Effector memory CD4-positive, alpha-beta T cell (primary cell): Measurements from ENCODE around the gene PSIP1.
"Not testable (repeated sequence)": the region's sequence is repeated elsewhere in the genome, so short reads cannot be mapped to it uniquely, and the experiment has no call there.

Experiments
- DNase-seq, 3 donors: peaks; one replicate each; pipeline ENCODE4 v3.0.0-alpha.2; 2020
- H3K27ac ChIP-seq: 2 replicates; pipeline ENCODE4 v1.7.0; 2013; ENCODE audit warnings: mild to moderate bottlenecking, low read length, moderate library complexity; ENCODE audit not compliant: insufficient read depth, poor library complexity, severe bottlenecking
- H3K27me3 ChIP-seq: replicated peaks from 2 replicates; pipeline ENCODE4 v1.7.0; 2013; ENCODE audit warnings: mild to moderate bottlenecking, low read length; ENCODE audit not compliant: insufficient read depth, control insufficient read depth, poor library complexity, severe bottlenecking
- H3K36me3 ChIP-seq: 2 replicates; pipeline ENCODE4 v1.7.0; 2013; ENCODE audit warnings: mild to moderate bottlenecking, low read length, moderate library complexity; ENCODE audit not compliant: control insufficient read depth, insufficient read depth
- H3K4me1 ChIP-seq: 2 replicates; pipeline ENCODE4 v1.7.0; 2013; ENCODE audit warnings: low read length, mild to moderate bottlenecking; ENCODE audit not compliant: control insufficient read depth, insufficient read depth, poor library complexity, severe bottlenecking
- H3K4me3 ChIP-seq: 2 replicates; pipeline ENCODE4 v1.7.0; 2013; ENCODE audit warnings: low read length, low read depth, mild to moderate bottlenecking; ENCODE audit not compliant: insufficient read depth, poor library complexity, severe bottlenecking
- H3K9me3 ChIP-seq: 2 replicates; pipeline ENCODE4 v1.7.0; 2013; ENCODE audit warnings: mild to moderate bottlenecking, low read length, moderate library complexity; ENCODE audit not compliant: control insufficient read depth

PSIP1 gene

GRCh38 chr9:15480028-15480427, 30.7 kb downstream of the PSIP1 start:
- no peak overlapping the region for H3K4me3 ChIP-seq
- H3K27me3 ChIP-seq: no peaks in the 10 kb centered on the region
- no peaks in the 10 kb centered on the region for H3K9me3 ChIP-seq
- H3K36me3 ChIP-seq: peaks cover 39% of the 10 kb centered on the region
- no peak overlapping the region for H3K27ac ChIP-seq
- no peak for DNase-seq
- no peaks in the 10 kb centered on the region for H3K4me1 ChIP-seq

- Histone ChIP-seq H3K9me3 (no peaks in the 10 kb centered on the region), H3K4me1 (no peaks in the 10 kb centered on the region), H3K36me3 (peaks cover 42% of the 10 kb centered on the region), H3K4me3 (no peak overlapping the region), H3K27me3 (no peaks in the 10 kb centered on the region), H3K27ac (no peak overlapping the region)
- no peak for DNase-seq
Measured at GRCh38 chr9:15475923-15476536, 34.7 kb downstream of the PSIP1 start.

- H3K4me1 ChIP-seq: no peaks in the 10 kb centered on the region
- no peak for DNase-seq
- H3K9me3 ChIP-seq: no peaks in the 10 kb centered on the region
- no peak overlapping the region for H3K4me3 ChIP-seq
- H3K27me3 ChIP-seq: no peaks in the 10 kb centered on the region
- H3K36me3 ChIP-seq: peaks cover 68% of the 10 kb centered on the region
- no peak overlapping the region for H3K27ac ChIP-seq
Measured at GRCh38 chr9:15469862-15470261, 40.9 kb downstream of the PSIP1 start.

- Histone ChIP-seq H3K4me1 (no peaks in the 10 kb centered on the region), H3K36me3 (peaks cover 72% of the 10 kb centered on the region), H3K4me3 (no peak overlapping the region), H3K27me3 (no peaks in the 10 kb centered on the region), H3K27ac (no peak overlapping the region), H3K9me3 (no peaks in the 10 kb centered on the region)
- no peak for DNase-seq
Measured at GRCh38 chr9:15469406-15469805, 41.4 kb downstream of the PSIP1 start.

GRCh38 chr9:15468145-15468544, 42.6 kb downstream of the PSIP1 start:
- Histone ChIP-seq H3K4me3 (no peak overlapping the region), H3K36me3 (peaks cover 75% of the 10 kb centered on the region), H3K9me3 (no peaks in the 10 kb centered on the region), H3K4me1 (no peaks in the 10 kb centered on the region), H3K27ac (no peak overlapping the region), H3K27me3 (no peaks in the 10 kb centered on the region)
- DNase-seq: no peak

GRCh38 chr9:15461601-15462000, 49.2 kb downstream of the PSIP1 start:
- DNase-seq: no peak
- no peak overlapping the region for H3K27ac ChIP-seq
- H3K4me1 ChIP-seq: no peaks in the 10 kb centered on the region
- H3K4me3 ChIP-seq: no peak overlapping the region
- peaks cover 72% of the 10 kb centered on the region for H3K36me3 ChIP-seq
- H3K9me3 ChIP-seq: no peaks in the 10 kb centered on the region
- H3K27me3 ChIP-seq: no peaks in the 10 kb centered on the region

GRCh38 chr9:15461056-15461455, 49.7 kb downstream of the PSIP1 start:
- DNase-seq: no peak
- Histone ChIP-seq H3K4me3 (no peak overlapping the region), H3K4me1 (no peaks in the 10 kb centered on the region), H3K36me3 (peaks cover 70% of the 10 kb centered on the region), H3K27me3 (no peaks in the 10 kb centered on the region), H3K9me3 (no peaks in the 10 kb centered on the region), H3K27ac (no peak overlapping the region)

GRCh38 chr9:15453956-15454355, 56.8 kb downstream of the PSIP1 start:
- Histone ChIP-seq H3K4me1 (no peaks in the 10 kb centered on the region), H3K36me3 (peaks cover 54% of the 10 kb centered on the region), H3K27ac (no peak overlapping the region), H3K27me3 (no peaks in the 10 kb centered on the region), H3K4me3 (no peak overlapping the region), H3K9me3 (no peaks in the 10 kb centered on the region)
- DNase-seq: no peak

GRCh38 chr9:15444141-15444540, 66.6 kb downstream of the PSIP1 start:
- Histone ChIP-seq H3K4me1 (no peaks in the 10 kb centered on the region), H3K36me3 (peaks cover 67% of the 10 kb centered on the region), H3K4me3 (no peak overlapping the region), H3K9me3 (no peaks in the 10 kb centered on the region), H3K27me3 (no peaks in the 10 kb centered on the region), H3K27ac (no peak overlapping the region)
- DNase-seq: no peak

- H3K27ac ChIP-seq, H3K4me3 ChIP-seq, H3K9me3 ChIP-seq, DNase-seq, H3K27me3 ChIP-seq, H3K4me1 ChIP-seq: not testable (repeated sequence)
- peaks cover 53% of the 10 kb centered on the region for H3K36me3 ChIP-seq
Measured at GRCh38 chr9:15442264-15442663, 68.5 kb downstream of the PSIP1 start.
